Neural cell (in vitro differentiated cells): ENCODE measurements around the gene RCAN3. TPM values are rescaled to one million over a fixed set of nuclear protein-coding genes. Genes with fewer than 3 reads are reported as not detected.

Experiments
- H2AFZ ChIP-seq: fragments of 200-600, 300-800 bp; sonication (generic), shearing (Covaris generic); 2 replicates; pipeline ENCODE4 v1.6.0; 2014; ENCODE audit warnings: low read depth, mild to moderate bottlenecking, antibody characterized with exemption, low read length, moderate library complexity
- H3F3A ChIP-seq: fragments of 200-600 bp; shearing (Covaris generic); 2 replicates; pipeline ENCODE4 v1.6.1; 2016; ENCODE audit warnings: mild to moderate bottlenecking, moderate library complexity, mixed read lengths, antibody characterized with exemption, low read length; ENCODE audit not compliant: insufficient read depth, poor library complexity, severe bottlenecking
- H3K27ac ChIP-seq: fragments of 200-600, 300-800 bp; sonication (generic), shearing (Covaris generic); 2 replicates; pipeline ENCODE4 v1.5.1; 2014; ENCODE audit warnings: mild to moderate bottlenecking, low read length, moderate library complexity
- H3K27me3 ChIP-seq: fragments of 300-800, 200-600 bp; sonication (generic), shearing (Covaris generic); 2 replicates; pipeline ENCODE4 v1.6.0; 2014; ENCODE audit warnings: mild to moderate bottlenecking, low read depth, low read length, moderate library complexity; ENCODE audit not compliant: insufficient read depth
- H3K36me3 ChIP-seq: fragments of 300-800, 200-600 bp; sonication (generic), shearing (Covaris generic); 2 replicates; pipeline ENCODE4 v1.5.1; 2014; ENCODE audit warnings: mild to moderate bottlenecking, antibody characterized with exemption, low read length, moderate library complexity; ENCODE audit not compliant: insufficient read depth
- H3K4me2 ChIP-seq: fragments of 300-800, 200-600 bp; sonication (generic), shearing (Covaris generic); 2 replicates; pipeline ENCODE4 v1.6.0; 2014; ENCODE audit warnings: mild to moderate bottlenecking, low read length
- H3K4me3 ChIP-seq: fragments of 300-800, 200-600 bp; sonication (generic), shearing (Covaris generic); 2 replicates; pipeline ENCODE4 v1.5.1; 2014; ENCODE audit warnings: mild to moderate bottlenecking, low read length, moderate library complexity
- H3K79me2 ChIP-seq: fragments of 200-600 bp; shearing (Covaris generic); replicated peaks from 2 replicates; pipeline ENCODE4 v1.6.0; 2014; ENCODE audit warnings: mild to moderate bottlenecking, low read length, moderate library complexity; ENCODE audit not compliant: insufficient read depth
- H3K9ac ChIP-seq: fragments of 300-800, 200-600 bp; sonication (generic), shearing (Covaris generic); 2 replicates; pipeline ENCODE4 v1.6.1; 2016; ENCODE audit warnings: mild to moderate bottlenecking, low read length, mixed read lengths
- H3K9me2 ChIP-seq: fragments of 200-600 bp; shearing (Covaris generic); 2 replicates; pipeline ENCODE4 v1.6.1; 2016; ENCODE audit warnings: mild to moderate bottlenecking, low read length, mixed read lengths; ENCODE audit not compliant: insufficient read depth
- H3K9me3 ChIP-seq: fragments of 200-600, 300-800 bp; sonication (generic), shearing (Covaris generic); 2 replicates; pipeline ENCODE4 v1.6.1; 2016; ENCODE audit warnings: mild to moderate bottlenecking, mixed run types, low read length, moderate library complexity, mixed read lengths
- H4K20me1 ChIP-seq: fragments of 200-600 bp; shearing (Covaris generic); 2 replicates; pipeline ENCODE4 v1.6.1; 2016; ENCODE audit warnings: mild to moderate bottlenecking, mixed run types; ENCODE audit not compliant: insufficient read depth
- CTCF ChIP-seq: fragments of 450-650 bp; IDR thresholded peaks from 2 replicates; pipeline ENCODE4 v1.5.1; 2014; ENCODE audit warnings: antibody characterized with exemption, mild to moderate bottlenecking, moderate library complexity; ENCODE audit not compliant: poor library complexity, severe bottlenecking
- EP300 ChIP-seq: fragments of 450-650 bp; conservative IDR thresholded peaks from 2 replicates; pipeline ENCODE4 v1.6.1; 2014; ENCODE audit warnings: antibody characterized with exemption, mild to moderate bottlenecking, moderate library complexity; ENCODE audit not compliant: poor library complexity, severe bottlenecking
- EZH2 ChIP-seq: fragments of 200-600, 300-800 bp; shearing (Covaris generic), sonication (generic); IDR thresholded peaks from 2 replicates; pipeline ENCODE4 v1.6.1; 2014; ENCODE audit warnings: antibody characterized with exemption, low read length, borderline replicate concordance, mild to moderate bottlenecking; ENCODE audit not compliant: insufficient read depth, poor library complexity, severe bottlenecking
- MXI1 ChIP-seq: fragments of 450-650 bp; conservative IDR thresholded peaks from 2 replicates; pipeline ENCODE4 v1.6.1; 2014; ENCODE audit warnings: antibody characterized with exemption, mild to moderate bottlenecking; ENCODE audit not compliant: poor library complexity, severe bottlenecking
- POLR2AphosphoS5 ChIP-seq: IDR thresholded peaks from 2 replicates; pipeline ENCODE4 v1.6.1; 2012
- RAD21 ChIP-seq: fragments of 450-650 bp; conservative IDR thresholded peaks from 2 replicates; pipeline ENCODE4 v1.6.1; 2014; ENCODE audit warnings: antibody characterized with exemption, mild to moderate bottlenecking, moderate library complexity
- REST ChIP-seq: IDR thresholded peaks from 2 replicates; pipeline ENCODE4 v1.6.1; 2012; ENCODE audit warnings: borderline replicate concordance
- SMC3 ChIP-seq: fragments of 450-650 bp; conservative IDR thresholded peaks from 2 replicates; pipeline ENCODE4 v1.6.1; 2014; ENCODE audit warnings: antibody characterized with exemption, mild to moderate bottlenecking, moderate library complexity; ENCODE audit not compliant: poor library complexity
- TAF1 ChIP-seq: IDR thresholded peaks from 2 replicates; pipeline ENCODE4 v1.6.1; 2012; ENCODE audit warnings: low read depth
- polyA plus RNA-seq: library from polyadenylated mRNA; depleted of rRNA; stranded (reverse); fragments of >200 nt; gene quantifications from 2 replicates; pipeline ENCODE4 v1.2.3, GENCODE V29; 2014

Gene RCAN3
- polyA plus RNA-seq, 1 donor from 2014 or later = 31.4 TPM

GRCh38 chr1:24562625-24563024 is 60.0 kb downstream of the RCAN3 start:
- Histone ChIP-seq H3K36me3 (no peaks in the 10 kb centered on the region), H3K27ac (no peak overlapping the region), H3K9ac (no peak overlapping the region), H3K79me2 (no peaks in the 10 kb centered on the region), H4K20me1 (no peaks in the 10 kb centered on the region), H2AFZ (no peak overlapping the region), H3K9me2 (no peaks in the 10 kb centered on the region), H3K4me3 (no peak overlapping the region), H3F3A (no peaks in the 10 kb centered on the region), H3K9me3 (no peaks in the 10 kb centered on the region), H3K27me3 (no peaks in the 10 kb centered on the region), H3K4me2 (no peak overlapping the region)
- no peak for TF ChIP-seq REST
- no peak for TF ChIP-seq SMC3
- no peak for TF ChIP-seq EZH2
- TF ChIP-seq POLR2AphosphoS5 = no peak
- no peak for TF ChIP-seq RAD21
- TF ChIP-seq EP300 = no peak
- no peak for TF ChIP-seq TAF1
- no peak for TF ChIP-seq MXI1
- no peak for TF ChIP-seq CTCF

- no peak overlapping the region for H3K4me2 ChIP-seq
- no peaks in the 10 kb centered on the region for H3K9me2 ChIP-seq
- H3K79me2 ChIP-seq = no peaks in the 10 kb centered on the region
- H3K4me3 ChIP-seq = no peak overlapping the region
- TF ChIP-seq RAD21 (no peak), POLR2AphosphoS5 (no peak), TAF1 (no peak), EZH2 (no peak), CTCF (no peak), EP300 (no peak), REST (no peak), MXI1 (no peak), SMC3 (no peak)
- H4K20me1 ChIP-seq = no peaks in the 10 kb centered on the region
- H3K9me3 ChIP-seq = no peaks in the 10 kb centered on the region
- no peak overlapping the region for H3K27ac ChIP-seq
- H3F3A ChIP-seq = no peaks in the 10 kb centered on the region
- H2AFZ ChIP-seq = no peak overlapping the region
- no peak overlapping the region for H3K9ac ChIP-seq
- H3K27me3 ChIP-seq = no peaks in the 10 kb centered on the region
- no peaks in the 10 kb centered on the region for H3K36me3 ChIP-seq
Measured at GRCh38 chr1:24564695-24565094, 62.1 kb downstream of the RCAN3 start.
